K562 (cell line): Measurements from ENCODE around the gene IL11. TPM values are rescaled to one million over a fixed set of nuclear protein-coding genes. Genes with fewer than 3 reads are reported as not detected.

ENCODE experiments used
- ATAC-seq: fragments of 200-7000 bp; cut with Tn5 transposase; 3 replicates; pipeline ENCODE4 v1.9.1; 2020; ENCODE audit warnings: moderate library complexity
- BruUV-seq: library from RNA; stranded (reverse); fragments of 400-500 nt; replicated peaks from 2 replicates; lab custom pipeline; 2021; lab: Mats Ljungman, UMichigan
- CTCF ChIA-PET: fragments of 300-600 bp; formaldehyde crosslinking; extraction: SDS; loops from one replicate; lab custom pipeline; 2021; ENCODE audit warnings: low intra/inter-chr PET ratio; lab: Yijun Ruan, JAX
- POLR2A ChIA-PET: fragments of 300-600, 350-650 bp; sonication (Branson Sonifier 250); formaldehyde crosslinking; extraction: SDS; loops from one replicate; lab custom pipeline; 2021; ENCODE audit warnings: antibody characterized with exemption, inconsistent platforms; lab: Yijun Ruan, JAX
- DNase-seq, 4 experiments: peaks; one replicate each; pipeline versions ENCODE4 v3.0.0 to v3.0.0-alpha.2; 2011 to 2018; ENCODE audit warnings: low spot score in 3 of 4, mixed read lengths in 3 of 4; ENCODE audit errors: extremely low read depth in 1 of 4
- FAIRE-seq: peaks from 2 replicates; lab custom pipeline; 2011; peaks lifted over from hg19 to GRCh38; lab: Jason Lieb, UNC
- H2AFZ ChIP-seq: 2 replicates; pipeline ENCODE4 v1.6.0; 2011; ENCODE audit warnings: low read depth, low read length, control low read depth, inconsistent platforms
- H3K27ac ChIP-seq: fragments of 200-600 bp; 3 replicates; pipeline ENCODE4 v1.8.0; 2011; ENCODE audit warnings: low read depth, mild to moderate bottlenecking, control low read depth, inconsistent platforms, low read length, moderate library complexity, mixed read lengths; ENCODE audit errors: extremely low read depth
- H3K27me3 ChIP-seq, 2 experiments: fragments of 300-600 bp in 1 of 2; 2 replicates in 1 of 2; 3 replicates in 1 of 2; pipeline versions ENCODE4 v1.6.0 to v1.8.0; 2011; ENCODE audit warnings: inconsistent platforms in 2 of 2, low read length in 2 of 2, mild to moderate bottlenecking in 1 of 2, mixed read lengths in 1 of 2, moderate library complexity in 1 of 2; ENCODE audit not compliant: control insufficient read depth in 2 of 2, insufficient read depth in 2 of 2
- H3K36me3 ChIP-seq: fragments of 300-600 bp; 3 replicates; pipeline ENCODE4 v1.8.0; 2011; ENCODE audit warnings: mild to moderate bottlenecking, low read length, inconsistent platforms; ENCODE audit not compliant: control insufficient read depth, insufficient read depth
- H3K4me1 ChIP-seq, 2 experiments: fragments of 200-600 bp in 1 of 2; replicated peaks in 1 of 2; 2 replicates in 1 of 2; 3 replicates in 1 of 2; pipeline versions ENCODE4 v1.5.1 to v1.8.0; 2011; ENCODE audit warnings: inconsistent platforms in 2 of 2, low read length in 2 of 2, mild to moderate bottlenecking in 1 of 2, mixed read lengths in 1 of 2, moderate library complexity in 1 of 2; ENCODE audit not compliant: control insufficient read depth in 2 of 2, insufficient read depth in 2 of 2
- H3K4me2 ChIP-seq: 2 replicates; pipeline ENCODE4 v1.6.1; 2011; ENCODE audit warnings: low read length, control low read depth, inconsistent platforms, mixed read lengths; ENCODE audit not compliant: insufficient read depth
- H3K4me3 ChIP-seq: fragments of 200-600 bp; sonication (generic), shearing (Covaris generic); 2 replicates; pipeline ENCODE4 v1.5.1; 2016; ENCODE audit warnings: control low read depth, inconsistent platforms
- H3K79me2 ChIP-seq: fragments of 200-600 bp; 3 replicates; pipeline ENCODE4 v1.8.0; 2011; ENCODE audit warnings: low read length, inconsistent platforms; ENCODE audit not compliant: control insufficient read depth, insufficient read depth
- H3K9ac ChIP-seq, 2 experiments: 2 replicates each; pipeline versions ENCODE4 v1.6.0 to v1.6.1; 2011; ENCODE audit warnings: low read depth in 2 of 2, low read length in 2 of 2, control low read depth in 1 of 2, inconsistent platforms in 1 of 2, mild to moderate bottlenecking in 1 of 2, mixed read lengths in 1 of 2; ENCODE audit not compliant: insufficient read depth in 1 of 2
- H3K9me1 ChIP-seq: one replicate; pipeline ENCODE4 v1.6.0; 2011; ENCODE audit warnings: inconsistent platforms, mild to moderate bottlenecking, low read length, moderate library complexity; ENCODE audit not compliant: control insufficient read depth, insufficient read depth
- H3K9me3 ChIP-seq: replicated peaks from 2 replicates; pipeline ENCODE4 v1.5.1; 2011; ENCODE audit warnings: low read depth, low read length, inconsistent platforms; ENCODE audit not compliant: control insufficient read depth, insufficient read depth
- H4K20me1 ChIP-seq: replicated peaks from 2 replicates; pipeline ENCODE4 v1.6.1; 2011; ENCODE audit warnings: low read length, inconsistent platforms, mixed read lengths; ENCODE audit not compliant: control insufficient read depth, insufficient read depth
- AFF4 ChIP-seq: sonication (generic); formaldehyde crosslinking; IDR thresholded peaks from 2 replicates; pipeline ENCODE4 v1.8.0; 2023; ENCODE audit warnings: mild to moderate bottlenecking, missing genetic modification reagents
- CBFB ChIP-seq: sonication (generic); formaldehyde crosslinking; IDR thresholded peaks from 2 replicates; pipeline ENCODE4 v1.4.0; 2020; ENCODE audit warnings: mild to moderate bottlenecking, missing genetic modification reagents
- CHD1 ChIP-seq: fragments of 200-600 bp; sonication (generic); IDR thresholded peaks from one replicate; pipeline ENCODE4 v1.6.1; 2012; ENCODE audit warnings: mild to moderate bottlenecking, moderate library complexity, low read length, inconsistent platforms
- CREB1 ChIP-seq, 2 experiments: sonication (generic) in 1 of 2; formaldehyde crosslinking in 1 of 2; IDR thresholded peaks; 2 replicates each; pipeline versions ENCODE4 v1.6.1 to v1.8.0; 2012 to 2022; ENCODE audit warnings: inconsistent platforms in 1 of 2, mild to moderate bottlenecking in 1 of 2, missing genetic modification reagents in 1 of 2, moderate library complexity in 1 of 2
- EP300 ChIP-seq: IDR thresholded peaks from 2 replicates; pipeline ENCODE4 v1.6.1; 2012; ENCODE audit warnings: low read length, improper control_type of control experiment
- ETS2 ChIP-seq: IDR thresholded peaks from 2 replicates; pipeline ENCODE4 v1.6.1; 2016; ENCODE audit warnings: borderline replicate concordance, missing genetic modification characterization, mild to moderate bottlenecking, moderate library complexity, missing compliant biosample characterization; ENCODE audit not compliant: poor library complexity, severe bottlenecking
- FOS ChIP-seq: IDR thresholded peaks from 3 replicates; pipeline ENCODE4 v1.6.1; 2011; ENCODE audit not compliant: insufficient read length; ENCODE audit errors: extremely low read depth
- NR1H2 ChIP-seq: sonication (generic); formaldehyde crosslinking; IDR thresholded peaks from 2 replicates; pipeline ENCODE4 v1.4.0; 2020; ENCODE audit warnings: mild to moderate bottlenecking, missing genetic modification reagents
- RBFOX2 ChIP-seq: fragments of 200-400 bp; formaldehyde crosslinking; IDR thresholded peaks from 2 replicates; pipeline ENCODE4 v1.6.1; 2017; ENCODE audit warnings: low read depth, mild to moderate bottlenecking, low read length, moderate library complexity
- SIN3A ChIP-seq, 2 experiments: fragments of 150-350 bp in 1 of 2; IDR thresholded peaks; 2 replicates each; pipeline ENCODE4 v1.6.1; 2011 to 2016; ENCODE audit warnings: borderline replicate concordance in 2 of 2, low read depth in 2 of 2, low read length in 2 of 2, mild to moderate bottlenecking in 2 of 2, moderate library complexity in 2 of 2; ENCODE audit not compliant: control insufficient read depth in 1 of 2
- SIN3B ChIP-seq: fragments of 450-650 bp; IDR thresholded peaks from 2 replicates; pipeline ENCODE4 v1.6.1; 2017; ENCODE audit warnings: low read depth, mild to moderate bottlenecking, moderate library complexity
- SMAD3 ChIP-seq: fragments of 450-650 bp; formaldehyde crosslinking; conservative IDR thresholded peaks from 2 replicates; pipeline ENCODE4 v1.4.0; 2020; ENCODE audit warnings: mild to moderate bottlenecking
- TCF3 ChIP-seq: sonication (generic); formaldehyde crosslinking; IDR thresholded peaks from 2 replicates; pipeline ENCODE4 v1.4.0; 2020; ENCODE audit warnings: mild to moderate bottlenecking, missing genetic modification reagents
- ZBTB7A ChIP-seq: IDR thresholded peaks from 2 replicates; pipeline ENCODE4 v1.6.1; 2011; ENCODE audit warnings: low read depth, mild to moderate bottlenecking, low read length, moderate library complexity, borderline replicate concordance; ENCODE audit not compliant: control insufficient read depth
- ZNF778 ChIP-seq: fragments of 450-650 bp; formaldehyde crosslinking; IDR thresholded peaks from 2 replicates; pipeline ENCODE4 v1.4.0; 2020; ENCODE audit warnings: mild to moderate bottlenecking, moderate library complexity
- WGBS: fragments of 100-300 bp; shearing (Covaris generic); methylation state at CpG from one replicate; pipeline ENCODE4 v1.1.6; 2016; ENCODE audit warnings: low coverage, mixed read lengths; ENCODE audit not compliant: insufficient coverage; ENCODE audit errors: missing lambda C conversion rate; 5-methylcytosine and 5-hydroxymethylcytosine counted together
- in situ Hi-C: fragments of 300-500 bp; cut with MboI; formaldehyde crosslinking; loops from 4 replicates; pipeline ENCODE4 v1.15.0; 2018; ENCODE audit warnings: inconsistent platforms, mixed read lengths
- intact Hi-C: fragments of 100-400 bp; cut with micrococcal nuclease; formaldehyde crosslinking; loops from 2 replicates; pipeline ENCODE4 v1.14.2; 2022
- polyA plus RNA-seq, 8 experiments: library from polyadenylated mRNA; depleted of rRNA in 4 of 8; stranded (reverse) in 5 of 8; unstranded in 3 of 8; fragments of >200 nt; fragmentation: Nextera tagmentation in 2 of 8; fragmentation: Illumina TruSeq in 1 of 8; extraction: Ambion mirVana in 2 of 8; extraction: Trizol in 1 of 8; gene quantifications; 2 replicates each; pipeline versions ENCODE4 v1.2.1 to v1.2.3, GENCODE V29; 2011 to 2014; ENCODE audit warnings: inconsistent platforms in 1 of 8, missing spikeins in 1 of 8
- total RNA-seq, 7 experiments: library from RNA; depleted of rRNA in 6 of 7; stranded (reverse); fragments of >200 nt in 6 of 7; fragmentation: Illumina TruSeq in 2 of 7; extraction: Trizol in 2 of 7; gene quantifications; 2 replicates each; pipeline versions ENCODE4 v1.2.1 to v1.2.3, GENCODE V29; 2011 to 2021; ENCODE audit warnings: low replicate concordance in 1 of 7
- TF ChIP-seq, protein P1 (sequence below): sonication (generic); formaldehyde crosslinking; IDR thresholded peaks from 2 replicates; pipeline ENCODE4 v1.4.0; 2020; ENCODE audit warnings: mild to moderate bottlenecking, missing genetic modification reagents

Gene IL11
- total and polyA plus RNA-seq, 9 of the 15 experiments (the other 6 are each of a cell fraction or from before 2014, with no cell fraction given) = 0.04 to 0.42 (median 0.06) TPM; not detected in 6

DNA sequence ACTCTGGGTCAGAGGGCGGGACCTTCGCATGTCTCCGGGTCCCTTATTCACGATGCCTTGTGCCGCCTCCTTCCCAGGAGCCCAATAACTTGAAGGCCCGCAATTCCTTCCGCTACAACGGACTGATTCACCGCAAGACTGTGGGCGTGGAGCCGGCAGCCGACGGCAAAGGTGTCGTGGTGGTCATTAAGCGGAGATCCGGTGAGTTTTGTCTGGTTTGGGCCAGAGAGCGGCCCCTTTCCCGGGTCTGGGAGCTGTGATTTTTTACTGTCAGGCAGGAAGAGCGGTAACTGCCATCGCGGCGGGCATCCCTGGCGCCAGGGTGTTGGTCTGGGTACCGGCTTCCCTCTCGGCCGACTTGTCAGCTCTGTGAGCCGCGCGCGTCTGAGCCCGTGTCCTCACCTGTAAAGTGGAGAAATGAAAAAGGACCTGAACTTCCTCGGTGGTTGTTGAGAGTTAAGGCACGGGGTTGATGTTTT lies 16.3 kb upstream of the IL11 start:
- WGBS = under 1% methylated on average over 27 of the region's 33 CpGs
- no peak for ATAC-seq
- Histone ChIP-seq H3K36me3 (peaks cover 55% of the 10 kb centered on the region), H3K4me2 (peak overlapping the region; percentile 94), H3K79me2 (peaks cover 73% of the 10 kb centered on the region), H3K4me1 (peaks cover 60 to 69% of the 10 kb centered on the region in 2 experiments), H4K20me1 (peaks cover 54% of the 10 kb centered on the region), H3K9me3 (no peaks in the 10 kb centered on the region; the same call in 1 of the 2 replicates), H3K4me3 (peak overlapping the region; percentile 77), H3K27ac (peak overlapping the region; percentile 97), H3K9me1 (peaks cover 19% of the 10 kb centered on the region), H3K9ac (peak overlapping the region; percentile 94 to 98), H3K27me3 (no peaks in the 10 kb centered on the region), H2AFZ (no peak overlapping the region)
- CTCF ChIA-PET = no interaction called here
- no TSS peak for BruUV-seq
- POLR2A ChIA-PET = interaction anchor here (0.7 to 12.9 kb wide), 6 partner anchors 9 to 227 kb away, joined by 3 to 195 read pairs (median 3); partner anchors contain the start of gene UBE2S
- no peak for DNase-seq
- TF ChIP-seq CHD1 (peak; percentile 15), NR1H2 (CRISPR knock-in tag) (no peak), CBFB (CRISPR knock-in tag) (peak; percentile 84; the same call in 1 of the 2 replicates), AFF4 (peak; percentile 1; the same call in 1 of the 2 replicates), ZBTB7A (0 out of 2 replicates have a peak, but pooled peaks have one; percentile 16), ETS2 (tag) (no peak), SIN3B (no peak), SIN3A (IDR thresholded peaks at IDR 0.05; ENCODE audit: borderline replicate concordance in 2 of 2, control insufficient read depth in 1 of 2, low read depth in 2 of 2, low read length in 2 of 2) (0 out of 4 replicates have a peak, but pooled peaks of 1 of the 2 experiments have one; percentile 21), EP300 (no peak), FOS (no peak), RBFOX2 (no peak), CREB1 (IDR thresholded peaks at IDR 0.05) (no peak), CREB1 (CRISPR knock-in tag; IDR thresholded peaks at IDR 0.05) (0 out of 2 replicates have a peak, but pooled peaks have one; percentile 6), ZNF778 (CRISPR knock-in tag) (no peak), SMAD3 (no peak), TCF3 (CRISPR knock-in tag) (no peak)
- TF ChIP-seq, protein P1, sequence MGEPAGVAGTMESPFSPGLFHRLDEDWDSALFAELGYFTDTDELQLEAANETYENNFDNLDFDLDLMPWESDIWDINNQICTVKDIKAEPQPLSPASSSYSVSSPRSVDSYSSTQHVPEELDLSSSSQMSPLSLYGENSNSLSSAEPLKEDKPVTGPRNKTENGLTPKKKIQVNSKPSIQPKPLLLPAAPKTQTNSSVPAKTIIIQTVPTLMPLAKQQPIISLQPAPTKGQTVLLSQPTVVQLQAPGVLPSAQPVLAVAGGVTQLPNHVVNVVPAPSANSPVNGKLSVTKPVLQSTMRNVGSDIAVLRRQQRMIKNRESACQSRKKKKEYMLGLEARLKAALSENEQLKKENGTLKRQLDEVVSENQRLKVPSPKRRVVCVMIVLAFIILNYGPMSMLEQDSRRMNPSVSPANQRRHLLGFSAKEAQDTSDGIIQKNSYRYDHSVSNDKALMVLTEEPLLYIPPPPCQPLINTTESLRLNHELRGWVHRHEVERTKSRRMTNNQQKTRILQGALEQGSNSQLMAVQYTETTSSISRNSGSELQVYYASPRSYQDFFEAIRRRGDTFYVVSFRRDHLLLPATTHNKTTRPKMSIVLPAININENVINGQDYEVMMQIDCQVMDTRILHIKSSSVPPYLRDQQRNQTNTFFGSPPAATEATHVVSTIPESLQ (CRISPR knock-in tag) = 0 out of 2 replicates have a peak, but pooled peaks have one; percentile 20
- intact Hi-C loops (loop anchor here (5.0 kb wide), 2 partner anchors 66 to 84 kb away; no protein-coding TSS in a partner anchor), in situ Hi-C loops (no loop called here)
- no peak for FAIRE-seq
